C4-2B (cell line): ENCODE results near the gene GIT1.

Experiments
- H3K27ac ChIP-seq: fragments of 450-650 bp; 2 replicates; pipeline ENCODE4 v1.5.1; 2017
- ZFX ChIP-seq: fragments of 450-650 bp; IDR thresholded peaks from 2 replicates; pipeline ENCODE4 v1.6.1; 2017
- TF ChIP-seq, protein P1 (sequence below): fragments of 450-650 bp; conservative IDR thresholded peaks from 2 replicates; pipeline ENCODE4 v1.5.1; 2017; ENCODE audit warnings: mild to moderate bottlenecking

GIT1 gene

GRCh38 chr17:29614349-29615047, 25.1 kb upstream of the GIT1 start:
- TF ChIP-seq ZFX, result no peak
- TF ChIP-seq, protein P1, sequence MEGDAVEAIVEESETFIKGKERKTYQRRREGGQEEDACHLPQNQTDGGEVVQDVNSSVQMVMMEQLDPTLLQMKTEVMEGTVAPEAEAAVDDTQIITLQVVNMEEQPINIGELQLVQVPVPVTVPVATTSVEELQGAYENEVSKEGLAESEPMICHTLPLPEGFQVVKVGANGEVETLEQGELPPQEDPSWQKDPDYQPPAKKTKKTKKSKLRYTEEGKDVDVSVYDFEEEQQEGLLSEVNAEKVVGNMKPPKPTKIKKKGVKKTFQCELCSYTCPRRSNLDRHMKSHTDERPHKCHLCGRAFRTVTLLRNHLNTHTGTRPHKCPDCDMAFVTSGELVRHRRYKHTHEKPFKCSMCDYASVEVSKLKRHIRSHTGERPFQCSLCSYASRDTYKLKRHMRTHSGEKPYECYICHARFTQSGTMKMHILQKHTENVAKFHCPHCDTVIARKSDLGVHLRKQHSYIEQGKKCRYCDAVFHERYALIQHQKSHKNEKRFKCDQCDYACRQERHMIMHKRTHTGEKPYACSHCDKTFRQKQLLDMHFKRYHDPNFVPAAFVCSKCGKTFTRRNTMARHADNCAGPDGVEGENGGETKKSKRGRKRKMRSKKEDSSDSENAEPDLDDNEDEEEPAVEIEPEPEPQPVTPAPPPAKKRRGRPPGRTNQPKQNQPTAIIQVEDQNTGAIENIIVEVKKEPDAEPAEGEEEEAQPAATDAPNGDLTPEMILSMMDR, result no peak
- no peak overlapping the region for H3K27ac ChIP-seq

- H3K27ac ChIP-seq, result no peak overlapping the region
Measured at GRCh38 chr17:29613856-29614255, 24.4 kb upstream of the GIT1 start.

GRCh38 chr17:29613352-29613837, 23.9 kb upstream of the GIT1 start:
- H3K27ac ChIP-seq, result no peak overlapping the region
- TF ChIP-seq, protein P1, result no peak
- no peak for TF ChIP-seq ZFX

More at GRCh38 chr17:29613856-29614255, 24.4 kb upstream of the GIT1 start:
- TF ChIP-seq, protein P1, result no peak
- TF ChIP-seq ZFX, result no peak

- TF ChIP-seq, protein P1, result no peak
- TF ChIP-seq ZFX, result no peak
- no peak overlapping the region for H3K27ac ChIP-seq
Measured at GRCh38 chr17:29612404-29613280, 23.2 kb upstream of the GIT1 start.

- TF ChIP-seq, protein P1, result no peak
- TF ChIP-seq ZFX, result no peak
Measured at GRCh38 chr17:29612094-29612403, 22.6 kb upstream of the GIT1 start.

GRCh38 chr17:29611351-29612093, 22.1 kb upstream of the GIT1 start:
- TF ChIP-seq ZFX, result no peak
- TF ChIP-seq, protein P1, result no peak
- H3K27ac ChIP-seq, result no peak overlapping the region

More at GRCh38 chr17:29612094-29612403, 22.6 kb upstream of the GIT1 start:
- H3K27ac ChIP-seq, result no peak overlapping the region
